NOMO-1 treated with DMSO at 0.1 percent for 48 hours (cell line): ENCODE results near the gene PRIM1.
"Not testable (repeated sequence)": the region's sequence is repeated elsewhere in the genome, so short reads cannot be mapped to it uniquely, and the experiment has no call there.

ENCODE experiments used
- DNase-seq: peaks from one replicate; lab custom pipeline; 2025; ENCODE audit not compliant: unreplicated experiment; lab: John Stamatoyannopoulos, UW

PRIM1 gene

GRCh38 chr12:56751712-56752598 is at the start of gene PRIM1:
PRIM1 (minus strand) TSS chr12:56752323; CDS start chr12:56752298, 25 bp downstream.
- peak; percentile 83 for DNase-seq

- DNase-seq = no peak
These were observed 48.1 kb upstream of the PRIM1 start for GRCh38 chr12:56800221-56800620.

GRCh38 chr12:56799345-56799744 is 47.2 kb upstream of the PRIM1 start:
- DNase-seq = not testable (repeated sequence)

- DNase-seq = not testable (repeated sequence)
These were observed 43.7 kb upstream of the PRIM1 start for GRCh38 chr12:56795791-56796190.

GRCh38 chr12:56795046-56795562 is 43.0 kb upstream of the PRIM1 start:
- not testable (repeated sequence) for DNase-seq

- DNase-seq = not testable (repeated sequence)
These were observed 41.0 kb upstream of the PRIM1 start for GRCh38 chr12:56793124-56793523.

GRCh38 chr12:56792678-56793077 is 40.6 kb upstream of the PRIM1 start:
- DNase-seq = no peak

- DNase-seq = not testable (repeated sequence)
These were observed 37.3 kb upstream of the PRIM1 start for GRCh38 chr12:56789429-56789828.

- no peak for DNase-seq
These were observed 35.4 kb upstream of the PRIM1 start for GRCh38 chr12:56787498-56787897.

- DNase-seq = no peak
These were observed 33.8 kb upstream of the PRIM1 start for GRCh38 chr12:56785874-56786273.

GRCh38 chr12:56785141-56785865 is 33.2 kb upstream of the PRIM1 start:
- DNase-seq = no peak

GRCh38 chr12:56781726-56782125 is 29.6 kb upstream of the PRIM1 start:
- no peak for DNase-seq

GRCh38 chr12:56778756-56779155 is 26.6 kb upstream of the PRIM1 start:
- no peak for DNase-seq

GRCh38 chr12:56776654-56777053 is 24.5 kb upstream of the PRIM1 start:
- no peak for DNase-seq

GRCh38 chr12:56775638-56776037 is 23.5 kb upstream of the PRIM1 start:
- DNase-seq = peak; percentile 73

GRCh38 chr12:56773113-56773512 is 21.0 kb upstream of the PRIM1 start:
- no peak for DNase-seq

GRCh38 chr12:56772625-56773024 is 20.5 kb upstream of the PRIM1 start:
- no peak for DNase-seq

GRCh38 chr12:56769868-56770267 is 17.7 kb upstream of the PRIM1 start:
- no peak for DNase-seq

- no peak for DNase-seq
These were observed 16.3 kb upstream of the PRIM1 start for GRCh38 chr12:56768424-56768823.

GRCh38 chr12:56766535-56766934 is 14.4 kb upstream of the PRIM1 start:
- DNase-seq = peak; percentile 95

- DNase-seq = peak; percentile 37
These were observed 11.9 kb upstream of the PRIM1 start for GRCh38 chr12:56763753-56764657.
